Smooth muscle cell (in vitro differentiated cells): Measurements from ENCODE around the gene ARMC9. TPM values are rescaled to one million over a fixed set of nuclear protein-coding genes. Genes with fewer than 3 reads are reported as not detected.
"Not testable (repeated sequence)": the region's sequence is repeated elsewhere in the genome, so short reads cannot be mapped to it uniquely, and the experiment has no call there.

Experiments used
- DNase-seq: peaks from one replicate; lab custom pipeline; 2025; ENCODE audit not compliant: unreplicated experiment; lab: John Stamatoyannopoulos, UW
- H2AFZ ChIP-seq: fragments of 200-600 bp; sonication (generic); 2 replicates; pipeline ENCODE4 v1.6.0; 2016; ENCODE audit warnings: antibody characterized with exemption, low read depth, mild to moderate bottlenecking
- H3F3A ChIP-seq: fragments of 200-600 bp; sonication (generic); 2 replicates; pipeline ENCODE4 v1.6.0; 2017; ENCODE audit warnings: antibody characterized with exemption, low read depth
- H3K27ac ChIP-seq: fragments of 200-600 bp; sonication (generic); 2 replicates; pipeline ENCODE4 v1.5.1; 2016; ENCODE audit warnings: low read depth, mild to moderate bottlenecking
- H3K27me3 ChIP-seq: fragments of 200-600 bp; sonication (generic); 2 replicates; pipeline ENCODE4 v1.6.1; 2016; ENCODE audit warnings: low read depth, mild to moderate bottlenecking
- H3K36me3 ChIP-seq: fragments of 200-600 bp; sonication (generic); 2 replicates; pipeline ENCODE4 v1.5.1; 2016; ENCODE audit warnings: low read depth
- H3K4me1 ChIP-seq: fragments of 200-600 bp; sonication (generic); 2 replicates; pipeline ENCODE4 v1.5.1; 2016; ENCODE audit warnings: low read depth
- H3K4me2 ChIP-seq: fragments of 200-600 bp; sonication (generic); 2 replicates; pipeline ENCODE4 v1.6.0; 2016; ENCODE audit warnings: mild to moderate bottlenecking
- H3K4me3 ChIP-seq: fragments of 200-600 bp; sonication (generic); 2 replicates; pipeline ENCODE4 v1.5.1; 2016; ENCODE audit warnings: mild to moderate bottlenecking
- H3K79me2 ChIP-seq: fragments of 200-600 bp; sonication (generic); 2 replicates; pipeline ENCODE4 v1.6.0; 2016; ENCODE audit warnings: low read depth, mild to moderate bottlenecking
- H3K9ac ChIP-seq: fragments of 200-600 bp; sonication (generic); 2 replicates; pipeline ENCODE4 v1.6.0; 2016; ENCODE audit warnings: low read depth
- H3K9me3 ChIP-seq: fragments of 200-600 bp; sonication (generic); replicated peaks from 2 replicates; pipeline ENCODE4 v1.5.1; 2016; ENCODE audit warnings: low read depth
- H4K20me1 ChIP-seq: fragments of 200-600 bp; sonication (generic); 2 replicates; pipeline ENCODE4 v1.6.0; 2016; ENCODE audit warnings: low read depth
- CTCF ChIP-seq: fragments of 200-600 bp; sonication (generic); IDR thresholded peaks from 2 replicates; pipeline ENCODE4 v1.5.1; 2017; ENCODE audit warnings: borderline replicate concordance, mild to moderate bottlenecking, antibody characterized with exemption; ENCODE audit not compliant: insufficient read depth, poor library complexity, severe bottlenecking
- WGBS: methylation state at CpG from one replicate; pipeline ENCODE4 v1.1.7; 2016; ENCODE audit warnings: low lambda C conversion rate; 5-methylcytosine and 5-hydroxymethylcytosine counted together
- polyA plus RNA-seq: library from polyadenylated mRNA; unstranded; fragments of >200 nt; fragmentation: Nextera tagmentation; extraction: Ambion mirVana; gene quantifications from 2 replicates; pipeline ENCODE4 v1.2.1, GENCODE V29; 2016
- total RNA-seq: library from RNA; depleted of rRNA; stranded (reverse); fragments of >200 nt; gene quantifications from 2 replicates; pipeline ENCODE4 v1.2.3, GENCODE V29; 2014

Gene ARMC9
- total and polyA plus RNA-seq, 2 experiments from 2014 or later: 34.7 to 51.0 TPM

GRCh38 chr2:231176066-231176465 lies 22.4 kb upstream of the ARMC9 start:
- WGBS: 92% methylated on average over 2 of the region's 2 CpGs
- H4K20me1 ChIP-seq: no peaks in the 10 kb centered on the region
- H3F3A ChIP-seq: no peaks in the 10 kb centered on the region
- H3K9ac ChIP-seq: no peak overlapping the region
- H3K79me2 ChIP-seq: no peaks in the 10 kb centered on the region
- no peak overlapping the region for H2AFZ ChIP-seq
- peaks cover 17% of the 10 kb centered on the region for H3K4me1 ChIP-seq
- DNase-seq: no peak
- no peak overlapping the region for H3K4me3 ChIP-seq
- no peaks in the 10 kb centered on the region for H3K9me3 ChIP-seq
- TF ChIP-seq CTCF: no peak
- H3K27me3 ChIP-seq: no peaks in the 10 kb centered on the region
- no peaks in the 10 kb centered on the region for H3K36me3 ChIP-seq
- H3K27ac ChIP-seq: no peak overlapping the region
- H3K4me2 ChIP-seq: no peak overlapping the region

- Histone ChIP-seq H3K4me2 (no peak overlapping the region), H3K27me3 (no peaks in the 10 kb centered on the region), H3K27ac (no peak overlapping the region), H3K9me3 (no peaks in the 10 kb centered on the region), H3K9ac (no peak overlapping the region), H3K36me3 (no peaks in the 10 kb centered on the region), H3K4me1 (peaks cover 17% of the 10 kb centered on the region), H3K4me3 (no peak overlapping the region), H3F3A (no peaks in the 10 kb centered on the region), H3K79me2 (no peaks in the 10 kb centered on the region), H2AFZ (no peak overlapping the region), H4K20me1 (no peaks in the 10 kb centered on the region)
- no peak for DNase-seq
- 76% methylated on average over 11 of the region's 11 CpGs for WGBS
- TF ChIP-seq CTCF: no peak
These were observed 21.0 kb upstream of the ARMC9 start for GRCh38 chr2:231177156-231178025.

GRCh38 chr2:231178805-231179204 lies 19.6 kb upstream of the ARMC9 start:
- H3K27me3 ChIP-seq, DNase-seq, H3K4me2 ChIP-seq, H3K9ac ChIP-seq, H3K4me3 ChIP-seq, H3K79me2 ChIP-seq, H4K20me1 ChIP-seq, H3K27ac ChIP-seq, H3K9me3 ChIP-seq, H3F3A ChIP-seq, H2AFZ ChIP-seq, H3K36me3 ChIP-seq: not testable (repeated sequence)
- peaks cover 17% of the 10 kb centered on the region for H3K4me1 ChIP-seq
- WGBS: 97% methylated on average over 4 of the region's 5 CpGs

GRCh38 chr2:231181860-231182512 lies 16.4 kb upstream of the ARMC9 start:
- DNase-seq: no peak
- Histone ChIP-seq H2AFZ (no peak overlapping the region), H3K36me3 (no peaks in the 10 kb centered on the region), H4K20me1 (no peaks in the 10 kb centered on the region), H3K27ac (peak overlapping the region; percentile 62), H3K9ac (no peak overlapping the region), H3F3A (no peaks in the 10 kb centered on the region), H3K27me3 (no peaks in the 10 kb centered on the region), H3K9me3 (no peaks in the 10 kb centered on the region), H3K4me2 (no peak overlapping the region), H3K4me1 (peaks cover 17% of the 10 kb centered on the region), H3K4me3 (no peak overlapping the region), H3K79me2 (no peaks in the 10 kb centered on the region)
- no peak for TF ChIP-seq CTCF
- 35% methylated on average over 12 of the region's 12 CpGs for WGBS
